Glutamatergic neuron (in vitro differentiated cells): Measurements from ENCODE around the gene NFYB. TPM values are rescaled to one million over a fixed set of nuclear protein-coding genes. Genes with fewer than 3 reads are reported as not detected.
"Not testable (repeated sequence)": the region's sequence is repeated elsewhere in the genome, so short reads cannot be mapped to it uniquely, and the experiment has no call there.

Source experiments
- DNase-seq: peaks from one replicate; pipeline ENCODE4 v3.0.0; 2022
- H3K27ac Mint-ChIP-seq: one replicate; pipeline ENCODE4 v1.8.0; 2020; ENCODE audit warnings: mild to moderate bottlenecking, mixed read lengths, inconsistent platforms; ENCODE audit not compliant: unreplicated experiment
- H3K27me3 Mint-ChIP-seq: one replicate; pipeline ENCODE4 v1.8.0; 2020; ENCODE audit warnings: mild to moderate bottlenecking, moderate library complexity, mixed read lengths, inconsistent platforms; ENCODE audit not compliant: unreplicated experiment
- H3K36me3 Mint-ChIP-seq: one replicate; pipeline ENCODE4 v1.8.0; 2020; ENCODE audit warnings: mild to moderate bottlenecking, mixed read lengths, inconsistent platforms; ENCODE audit not compliant: unreplicated experiment
- H3K4me1 Mint-ChIP-seq: one replicate; pipeline ENCODE4 v1.8.0; 2020; ENCODE audit warnings: mild to moderate bottlenecking, low read depth, mixed read lengths, inconsistent platforms; ENCODE audit not compliant: unreplicated experiment
- H3K4me3 Mint-ChIP-seq: one replicate; pipeline ENCODE4 v1.8.0; 2020; ENCODE audit warnings: mild to moderate bottlenecking, mixed read lengths, inconsistent platforms; ENCODE audit not compliant: unreplicated experiment
- H3K9me3 Mint-ChIP-seq: one replicate; pipeline ENCODE4 v1.8.0; 2020; ENCODE audit warnings: mild to moderate bottlenecking, moderate library complexity, mixed read lengths, inconsistent platforms; ENCODE audit not compliant: unreplicated experiment
- total RNA-seq: library from RNA; stranded (reverse); fragmentation: NEBNext Ultra II Directional; extraction: Animal tissue kit (Norgen Biotek cat#: 25700); gene quantifications from one replicate; pipeline ENCODE4 v1.2.1, GENCODE V29; 2021; ENCODE audit not compliant: unreplicated experiment
- TF ChIP-seq, protein P1 (sequence below): fragments of 200-600 bp; sonication (generic); IDR thresholded peaks from one replicate; pipeline ENCODE4 v1.5.0; 2021; ENCODE audit not compliant: partially characterized antibody, unreplicated experiment

The NFYB gene
- total RNA-seq, 1 donor from 2014 or later: 17.1 TPM

DNA sequence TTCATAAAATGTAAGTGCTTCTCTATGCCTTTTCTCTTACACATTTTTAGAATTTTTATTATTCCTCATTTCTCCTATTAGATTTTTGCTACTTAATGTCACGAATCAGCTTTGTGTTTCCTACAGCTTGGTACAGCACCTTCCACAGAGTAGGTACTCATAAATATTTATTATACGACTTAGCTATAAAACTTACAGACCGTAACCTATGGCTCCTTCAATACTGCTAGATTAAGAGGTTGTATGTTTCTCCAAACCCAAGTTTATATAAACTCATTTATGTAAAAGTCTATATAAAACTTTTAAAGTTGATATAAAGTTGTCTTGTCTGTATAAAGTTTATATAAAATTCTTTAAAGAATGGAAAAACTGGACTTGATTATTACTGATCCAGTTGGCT, 11.5 kb downstream of the NFYB start:
- no peak overlapping the region for H3K4me3 Mint-ChIP-seq
- H3K4me1 Mint-ChIP-seq: peaks cover 2% of the 10 kb centered on the region
- DNase-seq: no peak
- no peaks in the 10 kb centered on the region for H3K36me3 Mint-ChIP-seq
- no peaks in the 10 kb centered on the region for H3K27me3 Mint-ChIP-seq
- TF ChIP-seq, protein P1, sequence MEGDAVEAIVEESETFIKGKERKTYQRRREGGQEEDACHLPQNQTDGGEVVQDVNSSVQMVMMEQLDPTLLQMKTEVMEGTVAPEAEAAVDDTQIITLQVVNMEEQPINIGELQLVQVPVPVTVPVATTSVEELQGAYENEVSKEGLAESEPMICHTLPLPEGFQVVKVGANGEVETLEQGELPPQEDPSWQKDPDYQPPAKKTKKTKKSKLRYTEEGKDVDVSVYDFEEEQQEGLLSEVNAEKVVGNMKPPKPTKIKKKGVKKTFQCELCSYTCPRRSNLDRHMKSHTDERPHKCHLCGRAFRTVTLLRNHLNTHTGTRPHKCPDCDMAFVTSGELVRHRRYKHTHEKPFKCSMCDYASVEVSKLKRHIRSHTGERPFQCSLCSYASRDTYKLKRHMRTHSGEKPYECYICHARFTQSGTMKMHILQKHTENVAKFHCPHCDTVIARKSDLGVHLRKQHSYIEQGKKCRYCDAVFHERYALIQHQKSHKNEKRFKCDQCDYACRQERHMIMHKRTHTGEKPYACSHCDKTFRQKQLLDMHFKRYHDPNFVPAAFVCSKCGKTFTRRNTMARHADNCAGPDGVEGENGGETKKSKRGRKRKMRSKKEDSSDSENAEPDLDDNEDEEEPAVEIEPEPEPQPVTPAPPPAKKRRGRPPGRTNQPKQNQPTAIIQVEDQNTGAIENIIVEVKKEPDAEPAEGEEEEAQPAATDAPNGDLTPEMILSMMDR: no peak
- no peak overlapping the region for H3K27ac Mint-ChIP-seq
- no peaks in the 10 kb centered on the region for H3K9me3 Mint-ChIP-seq

DNA sequence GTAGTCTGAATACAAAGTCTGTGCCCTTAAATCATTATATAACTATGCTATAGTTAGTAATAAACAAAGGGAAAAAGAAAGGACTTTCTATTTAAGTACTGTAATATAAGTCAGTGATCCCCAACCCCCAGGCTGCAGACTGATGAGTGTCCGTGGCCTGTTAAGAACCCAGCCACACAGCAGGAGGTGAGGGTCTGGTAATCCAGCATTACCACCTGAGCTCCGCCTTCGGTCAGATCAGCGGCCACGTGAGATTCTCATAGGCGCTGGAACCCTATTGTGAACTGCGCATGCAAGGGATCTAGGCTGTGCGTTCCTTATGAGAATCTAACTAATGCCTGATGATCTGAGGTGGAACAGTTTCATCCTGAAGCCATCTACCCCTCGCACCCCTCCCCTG, 15.7 kb downstream of the NFYB start:
- H3K27me3 Mint-ChIP-seq: no peaks in the 10 kb centered on the region
- no peak for DNase-seq
- H3K36me3 Mint-ChIP-seq: no peaks in the 10 kb centered on the region
- H3K4me3 Mint-ChIP-seq: no peak overlapping the region
- no peaks in the 10 kb centered on the region for H3K4me1 Mint-ChIP-seq
- no peak overlapping the region for H3K27ac Mint-ChIP-seq
- H3K9me3 Mint-ChIP-seq: no peaks in the 10 kb centered on the region
- TF ChIP-seq, protein P1: no peak

DNA sequence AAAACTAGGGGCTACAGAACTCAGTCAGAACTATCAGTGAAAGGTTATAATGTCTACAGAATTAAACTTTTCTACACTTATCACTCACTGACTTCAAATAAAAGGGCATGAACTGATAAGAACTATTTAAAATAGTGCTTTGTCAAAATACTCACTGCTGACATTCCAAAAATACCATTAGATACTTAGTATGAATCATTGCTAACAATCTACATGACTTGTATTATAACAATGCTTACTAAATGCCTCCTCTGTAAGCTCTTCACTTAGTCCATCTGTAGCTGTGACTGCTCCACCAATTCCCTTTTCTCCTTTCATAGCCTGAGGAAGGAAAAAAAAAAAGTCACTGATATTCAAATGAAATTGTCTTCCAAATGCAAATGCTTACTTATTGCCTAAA, 17.0 kb downstream of the NFYB start:
- TF ChIP-seq, protein P1: no peak
- H3K9me3 Mint-ChIP-seq: no peaks in the 10 kb centered on the region
- no peaks in the 10 kb centered on the region for H3K36me3 Mint-ChIP-seq
- H3K27ac Mint-ChIP-seq: no peak overlapping the region
- no peak overlapping the region for H3K4me3 Mint-ChIP-seq
- H3K27me3 Mint-ChIP-seq: no peaks in the 10 kb centered on the region
- no peaks in the 10 kb centered on the region for H3K4me1 Mint-ChIP-seq
- no peak for DNase-seq

DNA sequence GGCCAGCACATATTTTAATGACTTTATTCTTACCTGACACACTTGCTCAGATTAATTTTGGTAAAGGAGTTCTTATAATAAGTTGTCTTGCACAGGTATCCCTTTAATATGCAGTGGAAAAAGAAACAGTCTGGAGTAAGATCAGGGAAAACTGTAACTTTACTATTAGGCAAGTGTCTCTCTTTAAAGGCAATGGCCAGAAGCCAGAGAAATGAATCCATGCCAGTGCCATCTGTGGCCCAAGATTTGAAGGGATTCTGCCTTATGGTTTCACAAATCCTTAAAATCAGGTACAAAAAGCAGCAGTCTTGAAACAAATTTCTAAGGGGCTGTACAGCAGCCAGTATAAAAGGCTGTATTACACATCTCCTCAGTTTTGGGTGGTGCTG, 22.4 kb downstream of the NFYB start:
- no peak for DNase-seq
- Mint-ChIP-seq H3K27ac (no peak overlapping the region), H3K36me3 (no peaks in the 10 kb centered on the region), H3K4me1 (no peaks in the 10 kb centered on the region), H3K9me3 (no peaks in the 10 kb centered on the region), H3K27me3 (no peaks in the 10 kb centered on the region), H3K4me3 (no peak overlapping the region)
- TF ChIP-seq, protein P1: no peak

DNA sequence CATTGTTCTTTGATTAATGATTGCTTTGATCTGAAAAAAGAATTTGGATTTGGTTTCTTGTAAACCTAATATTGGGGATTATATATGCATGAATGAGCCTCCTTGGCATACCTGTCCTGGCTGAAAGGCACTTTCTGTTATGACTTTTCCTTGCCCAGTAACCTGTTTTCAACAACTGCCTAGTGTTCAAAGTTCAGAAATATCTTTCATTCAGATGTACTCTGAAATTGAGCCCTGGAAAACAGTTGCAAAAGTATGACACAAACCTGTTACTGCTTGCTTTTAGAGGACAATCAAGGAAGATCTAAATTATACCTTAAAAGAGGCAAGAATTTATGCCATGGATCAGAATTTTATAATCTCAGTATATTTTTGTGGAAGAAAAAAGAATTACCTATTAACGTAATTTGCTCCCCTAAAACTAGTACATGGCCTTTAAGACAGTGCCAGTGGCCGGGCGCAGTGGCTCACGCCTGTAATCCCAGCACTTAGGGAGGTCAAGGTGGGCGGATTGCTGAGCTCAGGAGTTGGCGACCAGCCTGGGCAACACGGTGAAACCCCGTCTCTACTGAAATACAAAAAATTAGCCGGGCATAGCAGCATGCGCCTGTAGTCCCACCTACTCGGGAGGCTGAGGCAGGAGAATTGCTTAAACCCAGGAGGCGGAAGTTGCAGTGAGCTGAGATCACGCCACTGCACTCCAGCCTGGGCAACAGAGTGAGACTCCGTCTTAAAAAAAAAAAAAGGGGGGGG, 23.0 kb downstream of the NFYB start:
- H3K4me3 Mint-ChIP-seq, H3K27ac Mint-ChIP-seq, DNase-seq, H3K36me3 Mint-ChIP-seq, H3K9me3 Mint-ChIP-seq, H3K27me3 Mint-ChIP-seq, H3K4me1 Mint-ChIP-seq: not testable (repeated sequence)
